K562 (cell line): ENCODE data around the gene MKLN1. TPM values are rescaled to one million over a fixed set of nuclear protein-coding genes. Genes with fewer than 3 reads are reported as not detected.
A peak's percentile ranks its signal among the peaks of the same experiment; 100 is the strongest.

ENCODE experiments used
- CBX2 ChIP-seq: fragments of 200-600 bp; sonication (generic); IDR thresholded peaks from one replicate; pipeline ENCODE4 v1.6.1; 2012; ENCODE audit warnings: mild to moderate bottlenecking, low read length, inconsistent platforms; ENCODE audit not compliant: insufficient read depth, poor library complexity, severe bottlenecking
- CC2D1A ChIP-seq: fragments of 450-650 bp; IDR thresholded peaks from 2 replicates; pipeline ENCODE4 v1.6.1; 2017; ENCODE audit warnings: mild to moderate bottlenecking
- CREB1 ChIP-seq, 2 experiments: sonication (generic) in 1 of 2; formaldehyde crosslinking in 1 of 2; IDR thresholded peaks; 2 replicates each; pipeline versions ENCODE4 v1.6.1 to v1.8.0; 2012 to 2022; ENCODE audit warnings: inconsistent platforms in 1 of 2, mild to moderate bottlenecking in 1 of 2, missing genetic modification reagents in 1 of 2, moderate library complexity in 1 of 2
- CREBBP ChIP-seq: IDR thresholded peaks from one replicate; pipeline ENCODE4 v1.6.1; 2012; ENCODE audit warnings: low read depth, mild to moderate bottlenecking, control low read depth, inconsistent platforms, low read length
- CSDE1 ChIP-seq, 2 experiments: fragments of 450-650 bp; IDR thresholded peaks; 2 replicates each; pipeline ENCODE4 v1.6.1; 2016; ENCODE audit warnings: mild to moderate bottlenecking in 1 of 2
- DPF2 ChIP-seq: fragments of 450-650 bp; IDR thresholded peaks from 2 replicates; pipeline ENCODE4 v1.6.1; 2016
- KHSRP ChIP-seq: fragments of 450-650 bp; IDR thresholded peaks from 2 replicates; pipeline ENCODE4 v1.6.1; 2017
- MAZ ChIP-seq, 2 experiments: fragments of 450-650 bp in 1 of 2; sonication (generic) in 1 of 2; formaldehyde crosslinking; IDR thresholded peaks in 1 of 2; conservative IDR thresholded peaks in 1 of 2; 2 replicates each; pipeline versions ENCODE4 v1.4.0 to v1.5.0; 2020; ENCODE audit warnings: mild to moderate bottlenecking in 1 of 2, missing genetic modification reagents in 1 of 2
- OTX1 ChIP-seq: fragments of 450-650 bp; formaldehyde crosslinking; IDR thresholded peaks from 2 replicates; pipeline ENCODE4 v1.4.0; 2022; ENCODE audit warnings: mild to moderate bottlenecking
- SRSF9 ChIP-seq: fragments of 200-400 bp; formaldehyde crosslinking; IDR thresholded peaks from 2 replicates; pipeline ENCODE4 v1.6.1; 2017; ENCODE audit warnings: low read depth, low read length, borderline replicate concordance
- TAF1 ChIP-seq: IDR thresholded peaks from 2 replicates; pipeline ENCODE4 v1.6.1; 2011; ENCODE audit warnings: mild to moderate bottlenecking, low read length, moderate library complexity; ENCODE audit not compliant: insufficient read depth, control insufficient read depth, severe bottlenecking; ENCODE audit errors: extremely low read depth
- TEAD4 ChIP-seq, 2 experiments: sonication (generic) in 1 of 2; formaldehyde crosslinking in 1 of 2; IDR thresholded peaks; 2 replicates each; pipeline versions ENCODE4 v1.6.1 to v1.8.0; 2012 to 2022; ENCODE audit warnings: borderline replicate concordance in 1 of 2, inconsistent platforms in 1 of 2, low read length in 1 of 2, mild to moderate bottlenecking in 1 of 2, missing genetic modification reagents in 1 of 2
- XRCC5 ChIP-seq: fragments of 200-400 bp; formaldehyde crosslinking; IDR thresholded peaks from 2 replicates; pipeline ENCODE4 v1.6.1; 2017; ENCODE audit warnings: low read depth, mild to moderate bottlenecking, low read length
- ZC3H11A ChIP-seq: IDR thresholded peaks from 2 replicates; pipeline ENCODE4 v1.6.1; 2012; ENCODE audit warnings: low read depth, low read length, improper control_type of control experiment
- ZNF76 ChIP-seq: fragments of 250-450 bp; sonication (Bioruptor Pico); IDR thresholded peaks from 2 replicates; pipeline ENCODE4 v1.4.0; 2020; ENCODE audit warnings: mild to moderate bottlenecking, moderate library complexity, borderline replicate concordance
- polyA plus RNA-seq, 8 experiments: library from polyadenylated mRNA; depleted of rRNA in 4 of 8; stranded (reverse) in 5 of 8; unstranded in 3 of 8; fragments of >200 nt; fragmentation: Nextera tagmentation in 2 of 8; fragmentation: Illumina TruSeq in 1 of 8; extraction: Ambion mirVana in 2 of 8; extraction: Trizol in 1 of 8; gene quantifications; 2 replicates each; pipeline versions ENCODE4 v1.2.1 to v1.2.3, GENCODE V29; 2011 to 2014; ENCODE audit warnings: inconsistent platforms in 1 of 8, missing spikeins in 1 of 8
- total RNA-seq, 7 experiments: library from RNA; depleted of rRNA in 6 of 7; stranded (reverse); fragments of >200 nt in 6 of 7; fragmentation: Illumina TruSeq in 2 of 7; extraction: Trizol in 2 of 7; gene quantifications; 2 replicates each; pipeline versions ENCODE4 v1.2.1 to v1.2.3, GENCODE V29; 2011 to 2021; ENCODE audit warnings: low replicate concordance in 1 of 7
- TF ChIP-seq, protein P1 (sequence below): fragments of 450-650 bp; formaldehyde crosslinking; IDR thresholded peaks from 2 replicates; pipeline ENCODE4 v1.4.0; 2022; ENCODE audit warnings: mild to moderate bottlenecking, moderate library complexity
- TF ChIP-seq, protein P2 (sequence below): fragments of 250-450 bp; sonication (Bioruptor Pico); IDR thresholded peaks from 2 replicates; pipeline ENCODE4 v1.8.0; 2021; ENCODE audit warnings: mild to moderate bottlenecking, moderate library complexity
- TF ChIP-seq, protein P3 (sequence below), 3 experiments: IDR thresholded peaks in 2 of 3; conservative IDR thresholded peaks in 1 of 3; 2 replicates each; pipeline ENCODE4 v1.5.1; 2011 to 2012; ENCODE audit warnings: low read length in 3 of 3, mild to moderate bottlenecking in 3 of 3, control low read depth in 2 of 3, improper control_type of control experiment in 1 of 3, inconsistent platforms in 1 of 3, low read depth in 1 of 3, mixed read lengths in 1 of 3, moderate library complexity in 1 of 3; ENCODE audit not compliant: insufficient read depth in 2 of 3
- TF ChIP-seq, protein P4 (sequence below): sonication (generic); formaldehyde crosslinking; IDR thresholded peaks from 2 replicates; pipeline ENCODE4 v1.8.1; 2022; ENCODE audit warnings: missing genetic modification reagents

MKLN1 gene
- total and polyA plus RNA-seq, 9 of the 15 experiments (the other 6 are each of a cell fraction or from before 2014, with no cell fraction given), result 18.6 to 80.4 (median 56.0) TPM

DNA sequence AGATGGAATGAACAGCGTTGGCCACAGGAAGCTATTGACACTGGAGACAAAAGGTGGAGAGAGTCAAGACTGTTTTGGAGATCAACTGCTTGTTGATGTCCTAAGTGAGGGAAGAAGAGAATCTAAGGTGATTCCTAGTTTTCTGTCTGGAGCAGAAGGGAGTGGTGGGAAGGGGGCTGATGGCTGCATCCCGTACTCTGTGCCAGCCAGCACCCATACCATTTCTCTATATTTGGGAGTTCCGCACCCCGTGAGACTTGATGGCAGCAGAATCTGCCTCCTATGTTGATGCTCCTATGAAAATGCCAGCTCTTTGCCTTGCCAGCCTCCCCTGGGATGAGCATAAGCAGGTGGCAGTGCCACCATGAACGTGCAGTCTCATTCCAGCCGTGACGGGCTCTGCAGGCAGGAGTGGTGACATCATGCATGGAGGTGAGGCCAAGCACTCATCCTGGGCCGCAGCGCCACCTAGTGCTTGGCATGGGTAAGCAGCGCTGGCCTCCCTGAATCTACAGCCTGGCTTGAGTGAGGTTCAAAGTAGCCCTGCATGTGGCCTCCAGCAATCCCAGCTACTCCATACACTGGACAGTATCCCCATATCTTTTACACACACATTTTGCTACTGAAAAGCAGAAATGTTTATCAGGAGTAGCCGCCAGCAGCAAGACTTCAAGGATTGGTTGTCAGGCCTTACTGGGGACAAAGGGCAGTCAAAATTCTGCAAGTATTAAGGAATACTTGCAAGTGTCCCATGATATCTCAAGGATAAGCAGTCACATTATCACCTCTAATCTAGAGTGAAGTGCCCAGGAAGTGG is 185.8 kb downstream of the MKLN1 start (continued):
- no peak for TF ChIP-seq TAF1
- TF ChIP-seq CC2D1A, result peak; percentile 65; the same call in 1 of the 2 replicates
- TF ChIP-seq TEAD4 (IDR thresholded peaks at IDR 0.05; ENCODE audit: low read length), result peak; percentile 70
- no peak for TF ChIP-seq TEAD4 (CRISPR knock-in tag; IDR thresholded peaks at IDR 0.05; ENCODE audit: borderline replicate concordance)
- TF ChIP-seq, protein P1, sequence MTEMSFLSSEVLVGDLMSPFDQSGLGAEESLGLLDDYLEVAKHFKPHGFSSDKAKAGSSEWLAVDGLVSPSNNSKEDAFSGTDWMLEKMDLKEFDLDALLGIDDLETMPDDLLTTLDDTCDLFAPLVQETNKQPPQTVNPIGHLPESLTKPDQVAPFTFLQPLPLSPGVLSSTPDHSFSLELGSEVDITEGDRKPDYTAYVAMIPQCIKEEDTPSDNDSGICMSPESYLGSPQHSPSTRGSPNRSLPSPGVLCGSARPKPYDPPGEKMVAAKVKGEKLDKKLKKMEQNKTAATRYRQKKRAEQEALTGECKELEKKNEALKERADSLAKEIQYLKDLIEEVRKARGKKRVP, result no peak
- no peak for TF ChIP-seq CSDE1 (IDR thresholded peaks at IDR 0.05)
- TF ChIP-seq CREB1 (IDR thresholded peaks at IDR 0.05), result peak; percentile 52; the same call in 1 of the 2 replicates
- TF ChIP-seq CREB1 (CRISPR knock-in tag; IDR thresholded peaks at IDR 0.05), result peak; percentile 82
- 0 out of 4 replicates have a peak, but pooled peaks of 1 of the 2 experiments have one; percentile 19 for TF ChIP-seq MAZ (CRISPR knock-in tag; conservative IDR thresholded peaks at IDR 0.05 in 1 of 2, IDR thresholded peaks at IDR 0.05 in 1 of 2)
- TF ChIP-seq, protein P2, sequence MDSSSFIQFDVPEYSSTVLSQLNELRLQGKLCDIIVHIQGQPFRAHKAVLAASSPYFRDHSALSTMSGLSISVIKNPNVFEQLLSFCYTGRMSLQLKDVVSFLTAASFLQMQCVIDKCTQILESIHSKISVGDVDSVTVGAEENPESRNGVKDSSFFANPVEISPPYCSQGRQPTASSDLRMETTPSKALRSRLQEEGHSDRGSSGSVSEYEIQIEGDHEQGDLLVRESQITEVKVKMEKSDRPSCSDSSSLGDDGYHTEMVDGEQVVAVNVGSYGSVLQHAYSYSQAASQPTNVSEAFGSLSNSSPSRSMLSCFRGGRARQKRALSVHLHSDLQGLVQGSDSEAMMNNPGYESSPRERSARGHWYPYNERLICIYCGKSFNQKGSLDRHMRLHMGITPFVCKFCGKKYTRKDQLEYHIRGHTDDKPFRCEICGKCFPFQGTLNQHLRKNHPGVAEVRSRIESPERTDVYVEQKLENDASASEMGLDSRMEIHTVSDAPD (CRISPR knock-in tag), result no peak
- TF ChIP-seq, protein P3, sequence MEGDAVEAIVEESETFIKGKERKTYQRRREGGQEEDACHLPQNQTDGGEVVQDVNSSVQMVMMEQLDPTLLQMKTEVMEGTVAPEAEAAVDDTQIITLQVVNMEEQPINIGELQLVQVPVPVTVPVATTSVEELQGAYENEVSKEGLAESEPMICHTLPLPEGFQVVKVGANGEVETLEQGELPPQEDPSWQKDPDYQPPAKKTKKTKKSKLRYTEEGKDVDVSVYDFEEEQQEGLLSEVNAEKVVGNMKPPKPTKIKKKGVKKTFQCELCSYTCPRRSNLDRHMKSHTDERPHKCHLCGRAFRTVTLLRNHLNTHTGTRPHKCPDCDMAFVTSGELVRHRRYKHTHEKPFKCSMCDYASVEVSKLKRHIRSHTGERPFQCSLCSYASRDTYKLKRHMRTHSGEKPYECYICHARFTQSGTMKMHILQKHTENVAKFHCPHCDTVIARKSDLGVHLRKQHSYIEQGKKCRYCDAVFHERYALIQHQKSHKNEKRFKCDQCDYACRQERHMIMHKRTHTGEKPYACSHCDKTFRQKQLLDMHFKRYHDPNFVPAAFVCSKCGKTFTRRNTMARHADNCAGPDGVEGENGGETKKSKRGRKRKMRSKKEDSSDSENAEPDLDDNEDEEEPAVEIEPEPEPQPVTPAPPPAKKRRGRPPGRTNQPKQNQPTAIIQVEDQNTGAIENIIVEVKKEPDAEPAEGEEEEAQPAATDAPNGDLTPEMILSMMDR (IDR thresholded peaks at IDR 0.05 in 2 of 3, conservative IDR thresholded peaks at IDR 0.05 in 1 of 3; ENCODE audit: insufficient read depth in 2 of 3, low read depth in 1 of 3, low read length in 3 of 3), result peak; percentile 96 to 99 (median 98)
- TF ChIP-seq ZNF76, result no peak
- TF ChIP-seq OTX1 (CRISPR knock-in tag), result 0 out of 2 replicates have a peak, but pooled peaks have one; percentile 66
- no peak for TF ChIP-seq KHSRP
- TF ChIP-seq CBX2, result no peak
- 0 out of 2 replicates have a peak, but pooled peaks have one; percentile 76 for TF ChIP-seq ZC3H11A
- TF ChIP-seq XRCC5, result peak; percentile 92
- no peak for TF ChIP-seq CREBBP
- TF ChIP-seq SRSF9, result no peak
- TF ChIP-seq, protein P4, sequence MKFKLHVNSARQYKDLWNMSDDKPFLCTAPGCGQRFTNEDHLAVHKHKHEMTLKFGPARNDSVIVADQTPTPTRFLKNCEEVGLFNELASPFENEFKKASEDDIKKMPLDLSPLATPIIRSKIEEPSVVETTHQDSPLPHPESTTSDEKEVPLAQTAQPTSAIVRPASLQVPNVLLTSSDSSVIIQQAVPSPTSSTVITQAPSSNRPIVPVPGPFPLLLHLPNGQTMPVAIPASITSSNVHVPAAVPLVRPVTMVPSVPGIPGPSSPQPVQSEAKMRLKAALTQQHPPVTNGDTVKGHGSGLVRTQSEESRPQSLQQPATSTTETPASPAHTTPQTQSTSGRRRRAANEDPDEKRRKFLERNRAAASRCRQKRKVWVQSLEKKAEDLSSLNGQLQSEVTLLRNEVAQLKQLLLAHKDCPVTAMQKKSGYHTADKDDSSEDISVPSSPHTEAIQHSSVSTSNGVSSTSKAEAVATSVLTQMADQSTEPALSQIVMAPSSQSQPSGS, result peak; percentile 97
- 0 out of 2 replicates have a peak, but pooled peaks have one; percentile 34 for TF ChIP-seq DPF2
